A549 (cell line): ENCODE results near the gene AMPD1. TPM values are rescaled to one million over a fixed set of nuclear protein-coding genes. Genes with fewer than 3 reads are reported as not detected.

ENCODE experiments used
- ATAC-seq, 2 experiments: fragments of 200-7000 bp in 1 of 2; fragments of >200 bp in 1 of 2; cut with Nextera tagmentation in 1 of 2; cut with Tn5 transposase in 1 of 2; 3 replicates each; pipeline versions ENCODE4 v1.8.0 to v1.9.1; 2018 to 2020; ENCODE audit warnings: mild to moderate bottlenecking in 1 of 2, moderate library complexity in 1 of 2
- CTCF ChIA-PET: fragments of 300-600 bp; sonication (Branson Sonifier 250); formaldehyde crosslinking; extraction: SDS; loops from one replicate; lab custom pipeline; 2021; ENCODE audit warnings: antibody characterized with exemption, inconsistent platforms; lab: Yijun Ruan, JAX
- POLR2A ChIA-PET: fragments of 350-600 bp; formaldehyde crosslinking; extraction: SDS; loops from one replicate; lab custom pipeline; 2021; ENCODE audit warnings: antibody characterized with exemption, inconsistent platforms; lab: Yijun Ruan, JAX
- DNase-seq, 2 experiments: peaks; one replicate each; pipeline versions ENCODE4 v3.0.0 to v3.0.0-alpha.2; 2011 to 2016; ENCODE audit warnings: low read depth in 1 of 2, low spot score in 1 of 2
- FAIRE-seq: peaks from 2 replicates; lab custom pipeline; 2011; peaks lifted over from hg19 to GRCh38; lab: Jason Lieb, UNC
- H3K27ac ChIP-seq, 2 experiments: fragments of >200 bp; sonication (Bioruptor Twin); formaldehyde crosslinking; 3 replicates each; pipeline ENCODE4 v1.5.1; 2016 to 2017
- H3K4me1 ChIP-seq: fragments of >200 bp; sonication (Bioruptor Twin); formaldehyde crosslinking; 3 replicates; pipeline ENCODE4 v1.6.1; 2016
- H3K4me2 ChIP-seq: fragments of >200 bp; sonication (Bioruptor Twin); formaldehyde crosslinking; 3 replicates; pipeline ENCODE4 v1.6.1; 2016
- H3K4me3 ChIP-seq: fragments of >200 bp; sonication (Bioruptor Twin); formaldehyde crosslinking; 3 replicates; pipeline ENCODE4 v1.5.1; 2016
- H3K9me3 ChIP-seq: fragments of >200 bp; sonication (Bioruptor Twin); formaldehyde crosslinking; 3 replicates; pipeline ENCODE4 v1.6.1; 2016
- CHD2 ChIP-seq: fragments of 150-350 bp; IDR thresholded peaks from 2 replicates; pipeline ENCODE4 v1.6.1; 2014; ENCODE audit warnings: low read length; ENCODE audit not compliant: partially characterized antibody
- CHD4 ChIP-seq: fragments of 200-600 bp; sonication (generic); IDR thresholded peaks from 2 replicates; pipeline ENCODE4 v1.6.1; 2016; ENCODE audit warnings: antibody characterized with exemption, mild to moderate bottlenecking, borderline replicate concordance
- CTCF ChIP-seq: fragments of >200 bp; sonication (Bioruptor Twin); formaldehyde crosslinking; IDR thresholded peaks from 3 replicates; pipeline ENCODE4 v1.5.1; 2016
- ELK1 ChIP-seq: fragments of 150-350 bp; IDR thresholded peaks from 2 replicates; pipeline ENCODE4 v1.6.1; 2014; ENCODE audit warnings: low read depth, mild to moderate bottlenecking, low read length
- FOSB ChIP-seq: fragments of 250-450 bp; sonication (Bioruptor Pico); IDR thresholded peaks from 2 replicates; pipeline ENCODE4 v1.5.0; 2020; ENCODE audit warnings: mild to moderate bottlenecking, moderate library complexity
- FOXS1 ChIP-seq: fragments of 250-450 bp; sonication (Bioruptor Pico); IDR thresholded peaks from 2 replicates; pipeline ENCODE4 v1.5.0; 2020; ENCODE audit warnings: mild to moderate bottlenecking, moderate library complexity
- GATA3 ChIP-seq: IDR thresholded peaks from 2 replicates; pipeline ENCODE4 v1.6.1; 2012; ENCODE audit warnings: borderline replicate concordance
- HDAC2 ChIP-seq: fragments of 200-600 bp; sonication (generic); IDR thresholded peaks from 2 replicates; pipeline ENCODE4 v1.6.1; 2016
- HMGXB4 ChIP-seq: fragments of 250-450 bp; sonication (Bioruptor Pico); IDR thresholded peaks from 2 replicates; pipeline ENCODE4 v1.5.0; 2021; ENCODE audit warnings: mild to moderate bottlenecking, moderate library complexity, borderline replicate concordance
- HOXB13 ChIP-seq: fragments of 250-450 bp; sonication (Bioruptor Pico); IDR thresholded peaks from 2 replicates; pipeline ENCODE4 v1.5.0; 2020; ENCODE audit warnings: low read depth, mild to moderate bottlenecking, moderate library complexity
- HOXB5 ChIP-seq: fragments of 250-450 bp; sonication (Bioruptor Pico); IDR thresholded peaks from 2 replicates; pipeline ENCODE4 v1.5.0; 2020; ENCODE audit warnings: mild to moderate bottlenecking, moderate library complexity
- KDM5A ChIP-seq: fragments of 200-600 bp; sonication (generic); IDR thresholded peaks from 2 replicates; pipeline ENCODE4 v1.6.1; 2016; ENCODE audit warnings: antibody characterized with exemption, mild to moderate bottlenecking
- MAX ChIP-seq: IDR thresholded peaks from 2 replicates; pipeline ENCODE4 v1.6.1; 2012
- MYC ChIP-seq: IDR thresholded peaks from 2 replicates; pipeline ENCODE4 v1.6.1; 2012; ENCODE audit warnings: mild to moderate bottlenecking, inconsistent platforms, low read length, improper control_type of control experiment, borderline replicate concordance
- NR3C1 ChIP-seq: fragments of >200 bp; sonication (Bioruptor Twin); formaldehyde crosslinking; IDR thresholded peaks from 3 replicates; pipeline ENCODE4 v1.6.1; 2017
- PBX3 ChIP-seq: IDR thresholded peaks from 2 replicates; pipeline ENCODE4 v1.6.1; 2012
- POLR2A ChIP-seq: IDR thresholded peaks from 2 replicates; pipeline ENCODE4 v1.6.1; 2012; ENCODE audit warnings: mild to moderate bottlenecking, low read length
- RAD21 ChIP-seq, 2 experiments: fragments of >200 bp in 1 of 2; sonication (Bioruptor Twin) in 1 of 2; formaldehyde crosslinking in 1 of 2; IDR thresholded peaks in 1 of 2; conservative IDR thresholded peaks in 1 of 2; 2 replicates in 1 of 2; 3 replicates in 1 of 2; pipeline ENCODE4 v1.6.1; 2012 to 2018; ENCODE audit warnings: inconsistent platforms in 1 of 2
- RNF2 ChIP-seq: fragments of 200-600 bp; sonication (generic); IDR thresholded peaks from 2 replicates; pipeline ENCODE4 v1.6.1; 2016; ENCODE audit warnings: low read depth, mild to moderate bottlenecking, antibody characterized with exemption, moderate library complexity, borderline replicate concordance
- TP53 ChIP-seq: fragments of 250-450 bp; sonication (Bioruptor Pico); IDR thresholded peaks from 2 replicates; pipeline ENCODE4 v1.5.0; 2021; ENCODE audit warnings: mild to moderate bottlenecking, moderate library complexity
- ZC3H11A ChIP-seq: fragments of 450-650 bp; IDR thresholded peaks from 2 replicates; pipeline ENCODE4 v1.6.1; 2014; ENCODE audit warnings: antibody characterized with exemption, mild to moderate bottlenecking
- ZFP36 ChIP-seq: fragments of 450-650 bp; IDR thresholded peaks from 2 replicates; pipeline ENCODE4 v1.6.1; 2014; ENCODE audit warnings: borderline replicate concordance; ENCODE audit not compliant: partially characterized antibody
- ZSCAN20 ChIP-seq: fragments of 250-450 bp; sonication (Bioruptor Pico); IDR thresholded peaks from 2 replicates; pipeline ENCODE4 v1.8.0; 2022; ENCODE audit warnings: mild to moderate bottlenecking, moderate library complexity
- WGBS: methylation state at CpG from one replicate; pipeline ENCODE4 v1.1.6; 2017; ENCODE audit errors: missing lambda C conversion rate; 5-methylcytosine and 5-hydroxymethylcytosine counted together
- polyA plus RNA-seq, 4 experiments: library from polyadenylated mRNA; depleted of rRNA in 3 of 4; stranded (reverse); fragments of >200 nt; fragmentation: RNase III in 1 of 4; extraction: RNeasy Plus Mini Kit Qiagen cat#74134 plus additional on column Dnase treatment in 1 of 4; gene quantifications; 2 replicates in 3 of 4; 3 replicates in 1 of 4; pipeline ENCODE4 v1.2.3, GENCODE V29; 2011 to 2017

The AMPD1 gene
- polyA plus RNA-seq, 2 of the 4 experiments (the other 2 are of a cell fraction), result not detected

- H3K4me1 ChIP-seq, result no peaks in the 10 kb centered on the region
- TF ChIP-seq CHD2, result no peak
- no peak for TF ChIP-seq NR3C1
- TF ChIP-seq KDM5A, result no peak
- no peak for TF ChIP-seq ZSCAN20 (CRISPR knock-in tag)
- TF ChIP-seq RAD21 (conservative IDR thresholded peaks at IDR 0.05 in 1 of 2, IDR thresholded peaks at IDR 0.05 in 1 of 2), result no peak
- TF ChIP-seq MAX, result no peak
- no peak for TF ChIP-seq CHD4
- no peak for TF ChIP-seq HDAC2
- no peak for TF ChIP-seq HMGXB4
- TF ChIP-seq ZFP36, result no peak
- no peak for TF ChIP-seq GATA3
- TF ChIP-seq POLR2A, result no peak
- TF ChIP-seq TP53 (CRISPR knock-in tag), result no peak
- no peak for TF ChIP-seq MYC
- no peak for TF ChIP-seq ELK1
- TF ChIP-seq, all 56 proteins: peak for 0
- 67% methylated on average over 2 of the region's 2 CpGs for WGBS
- ChIA-PET POLR2A (no interaction called here), CTCF (no interaction called here)
- H3K4me3 ChIP-seq, result no peak overlapping the region
- ATAC-seq, result peak; percentile 34 to 54; a peak in 2 of 6 replicates
- no peak overlapping the region for H3K4me2 ChIP-seq
- DNase-seq, result no peak
- no peaks in the 10 kb centered on the region for H3K9me3 ChIP-seq
- FAIRE-seq, result no peak
- H3K27ac ChIP-seq, result no peak overlapping the region
Observed at GRCh38 chr1:114701931-114702330, 6.6 kb upstream of the AMPD1 start.

GRCh38 chr1:114700036-114700600 is 4.8 kb upstream of the AMPD1 start:
- FAIRE-seq, result no peak

More at GRCh38 chr1:114700036-114700600, 4.8 kb upstream of the AMPD1 start:
- H3K27ac ChIP-seq, result no peak overlapping the region
- no peak overlapping the region for H3K4me2 ChIP-seq
- H3K4me3 ChIP-seq, result no peak overlapping the region
- DNase-seq, result no peak
- POLR2A ChIA-PET, result no interaction called here
- TF ChIP-seq HOXB13 (CRISPR knock-in tag) (no peak), ZC3H11A (no peak), FOSB (no peak), CTCF (no peak), HOXB5 (no peak), FOXS1 (CRISPR knock-in tag) (no peak), PBX3 (no peak), RNF2 (no peak), HDAC2 (no peak)
- H3K4me1 ChIP-seq, result no peaks in the 10 kb centered on the region
- 58% methylated on average over 4 of the region's 4 CpGs for WGBS
- 0 out of 6 replicates have a peak, but pooled peaks of 1 of the 2 experiments have one; percentile 12 for ATAC-seq
- CTCF ChIA-PET, result no interaction called here
- no peaks in the 10 kb centered on the region for H3K9me3 ChIP-seq
